Loucy (cell line): ENCODE data around the gene TJAP1.

Source experiments
- H2AFZ ChIP-seq: fragments of 200-600 bp; sonication (generic); 2 replicates; pipeline ENCODE4 v1.6.0; 2016; ENCODE audit warnings: antibody characterized with exemption, mild to moderate bottlenecking, low read length, moderate library complexity
- H3F3A ChIP-seq: fragments of 200-600 bp; 2 replicates; pipeline ENCODE4 v1.6.0; 2016; ENCODE audit warnings: antibody characterized with exemption, low read depth, mild to moderate bottlenecking
- H3K27me3 ChIP-seq: fragments of 200-600 bp; sonication (generic); 2 replicates; pipeline ENCODE4 v1.6.1; 2014; ENCODE audit warnings: low read length, mild to moderate bottlenecking; ENCODE audit not compliant: insufficient read depth, poor library complexity, severe bottlenecking
- H3K36me3 ChIP-seq: fragments of 200-600 bp; sonication (generic); 2 replicates; pipeline ENCODE4 v1.6.1; 2016; ENCODE audit warnings: low read length; ENCODE audit not compliant: insufficient read depth
- H3K4me1 ChIP-seq: fragments of 200-600 bp; sonication (generic); 2 replicates; pipeline ENCODE4 v1.5.1; 2014; ENCODE audit warnings: low read length, mild to moderate bottlenecking; ENCODE audit not compliant: insufficient read depth, poor library complexity, severe bottlenecking
- H3K4me2 ChIP-seq: fragments of 200-600 bp; sonication (generic); 2 replicates; pipeline ENCODE4 v1.6.0; 2014; ENCODE audit warnings: antibody characterized with exemption, low read length, low read depth, mild to moderate bottlenecking; ENCODE audit not compliant: poor library complexity, severe bottlenecking
- H3K4me3 ChIP-seq: fragments of 200-600 bp; sonication (generic); 2 replicates; pipeline ENCODE4 v1.5.1; 2014; ENCODE audit warnings: low read length, mild to moderate bottlenecking, mixed read lengths; ENCODE audit not compliant: poor library complexity, severe bottlenecking
- H3K79me2 ChIP-seq: fragments of 200-600 bp; sonication (generic); 2 replicates; pipeline ENCODE4 v1.6.1; 2014; ENCODE audit warnings: low read length; ENCODE audit not compliant: insufficient read depth
- H3K9ac ChIP-seq: fragments of 200-600 bp; sonication (generic); 2 replicates; pipeline ENCODE4 v1.6.0; 2014; ENCODE audit warnings: mild to moderate bottlenecking, low read depth, low read length, moderate library complexity; ENCODE audit not compliant: poor library complexity, severe bottlenecking
- H3K9me2 ChIP-seq: fragments of 200-600 bp; sonication (generic); replicated peaks from 2 replicates; pipeline ENCODE4 v1.6.1; 2016; ENCODE audit warnings: low read depth, low read length, mixed read lengths
- H3K9me3 ChIP-seq: fragments of 200-600 bp; sonication (generic); 2 replicates; pipeline ENCODE4 v1.6.1; 2014; ENCODE audit warnings: mild to moderate bottlenecking, antibody characterized with exemption, low read length, low read depth; ENCODE audit not compliant: insufficient read depth
- H4K20me1 ChIP-seq: fragments of 200-600 bp; sonication (generic); 2 replicates; pipeline ENCODE4 v1.6.0; 2014; ENCODE audit warnings: antibody characterized with exemption, low read length, mild to moderate bottlenecking; ENCODE audit not compliant: insufficient read depth, poor library complexity, severe bottlenecking
- EZH2phosphoT487 ChIP-seq: fragments of 200-600 bp; IDR thresholded peaks from 2 replicates; pipeline ENCODE4 v1.6.1; 2018; ENCODE audit warnings: antibody characterized with exemption, mild to moderate bottlenecking, moderate library complexity, borderline replicate concordance
- TF ChIP-seq, protein P1 (sequence below): fragments of 200-600 bp; sonication (generic); conservative IDR thresholded peaks from 2 replicates; pipeline ENCODE4 v1.5.1; 2014; ENCODE audit warnings: mild to moderate bottlenecking, antibody characterized with exemption, low read length

TJAP1 gene

DNA sequence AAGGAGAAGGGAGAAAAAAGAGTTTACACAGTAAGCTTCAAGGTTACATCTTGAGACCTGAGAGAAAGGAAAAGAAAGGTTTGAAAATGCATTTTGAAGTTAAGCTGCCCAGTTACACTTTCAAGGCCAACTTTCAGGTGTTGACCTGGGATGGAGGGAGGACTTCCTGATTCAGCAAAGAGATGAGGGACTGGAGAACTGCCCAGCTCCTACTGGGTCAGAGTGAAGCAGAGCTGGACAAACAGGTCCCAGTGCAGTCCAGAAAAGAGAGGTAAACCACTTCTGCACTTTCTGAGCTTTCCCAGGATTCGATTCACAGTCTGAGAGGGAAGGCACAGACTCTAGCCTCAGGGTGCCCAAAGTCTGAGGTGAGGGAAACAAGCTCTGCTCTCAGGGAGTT, 6.0 kb upstream of the TJAP1 start:
- H3K4me3 ChIP-seq: no peak overlapping the region
- H3K9me3 ChIP-seq: no peaks in the 10 kb centered on the region
- H4K20me1 ChIP-seq: no peaks in the 10 kb centered on the region
- no peak overlapping the region for H3K9ac ChIP-seq
- H2AFZ ChIP-seq: no peak overlapping the region
- H3F3A ChIP-seq: no peaks in the 10 kb centered on the region
- no peak for TF ChIP-seq EZH2phosphoT487
- TF ChIP-seq, protein P1, sequence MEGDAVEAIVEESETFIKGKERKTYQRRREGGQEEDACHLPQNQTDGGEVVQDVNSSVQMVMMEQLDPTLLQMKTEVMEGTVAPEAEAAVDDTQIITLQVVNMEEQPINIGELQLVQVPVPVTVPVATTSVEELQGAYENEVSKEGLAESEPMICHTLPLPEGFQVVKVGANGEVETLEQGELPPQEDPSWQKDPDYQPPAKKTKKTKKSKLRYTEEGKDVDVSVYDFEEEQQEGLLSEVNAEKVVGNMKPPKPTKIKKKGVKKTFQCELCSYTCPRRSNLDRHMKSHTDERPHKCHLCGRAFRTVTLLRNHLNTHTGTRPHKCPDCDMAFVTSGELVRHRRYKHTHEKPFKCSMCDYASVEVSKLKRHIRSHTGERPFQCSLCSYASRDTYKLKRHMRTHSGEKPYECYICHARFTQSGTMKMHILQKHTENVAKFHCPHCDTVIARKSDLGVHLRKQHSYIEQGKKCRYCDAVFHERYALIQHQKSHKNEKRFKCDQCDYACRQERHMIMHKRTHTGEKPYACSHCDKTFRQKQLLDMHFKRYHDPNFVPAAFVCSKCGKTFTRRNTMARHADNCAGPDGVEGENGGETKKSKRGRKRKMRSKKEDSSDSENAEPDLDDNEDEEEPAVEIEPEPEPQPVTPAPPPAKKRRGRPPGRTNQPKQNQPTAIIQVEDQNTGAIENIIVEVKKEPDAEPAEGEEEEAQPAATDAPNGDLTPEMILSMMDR: no peak
- no peak overlapping the region for H3K4me2 ChIP-seq
- no peaks in the 10 kb centered on the region for H3K36me3 ChIP-seq
- H3K4me1 ChIP-seq: no peaks in the 10 kb centered on the region
- no peaks in the 10 kb centered on the region for H3K79me2 ChIP-seq
- H3K9me2 ChIP-seq: no peaks in the 10 kb centered on the region
- H3K27me3 ChIP-seq: no peaks in the 10 kb centered on the region

DNA sequence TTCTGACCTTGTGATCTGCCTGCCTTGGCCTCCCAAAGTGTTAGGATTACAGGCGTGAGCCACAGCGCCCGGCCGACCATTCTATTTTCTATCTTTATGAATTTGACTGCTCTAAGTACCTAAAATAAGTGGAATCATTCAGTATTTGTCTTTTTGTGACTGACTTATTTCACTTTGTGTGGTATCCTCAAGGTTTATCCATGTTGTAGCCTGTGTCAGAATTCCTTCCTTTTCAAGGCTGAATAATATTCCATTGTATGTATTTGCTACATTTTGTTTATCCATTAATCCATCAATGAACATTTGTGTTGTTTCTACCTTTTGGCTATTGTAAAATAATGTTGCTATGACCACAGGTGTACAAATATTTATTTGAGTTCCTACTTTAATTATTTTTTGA, 4.9 kb upstream of the TJAP1 start:
- H3K79me2 ChIP-seq: peaks cover 1% of the 10 kb centered on the region
- H3F3A ChIP-seq: no peaks in the 10 kb centered on the region
- no peaks in the 10 kb centered on the region for H4K20me1 ChIP-seq
- no peak overlapping the region for H2AFZ ChIP-seq
- no peak overlapping the region for H3K4me3 ChIP-seq
- H3K9me3 ChIP-seq: no peaks in the 10 kb centered on the region
- no peak overlapping the region for H3K9ac ChIP-seq
- peaks cover 5% of the 10 kb centered on the region for H3K4me1 ChIP-seq
- H3K36me3 ChIP-seq: no peaks in the 10 kb centered on the region
- H3K27me3 ChIP-seq: no peaks in the 10 kb centered on the region
- TF ChIP-seq EZH2phosphoT487: no peak
- TF ChIP-seq, protein P1: no peak
- no peak overlapping the region for H3K4me2 ChIP-seq
- no peaks in the 10 kb centered on the region for H3K9me2 ChIP-seq

DNA sequence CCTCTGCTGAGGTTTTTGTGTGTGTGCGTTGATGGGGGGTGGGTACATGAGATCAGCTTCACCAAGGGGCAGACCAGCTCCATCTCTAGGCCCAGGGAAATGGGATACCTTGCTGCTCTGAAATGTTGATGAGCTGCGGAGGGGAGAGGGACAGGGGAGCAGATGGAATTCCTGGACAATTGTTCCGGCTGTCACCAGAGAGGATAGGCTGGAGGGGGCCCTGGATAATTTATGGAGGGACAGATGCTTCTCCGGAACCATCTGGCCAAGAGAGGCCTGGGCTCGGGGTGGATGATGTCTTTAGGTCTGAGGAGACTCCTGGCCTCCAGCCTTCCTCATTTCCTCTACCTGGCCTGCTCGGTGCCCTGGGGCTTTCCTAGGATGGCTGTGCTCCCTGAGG, 1.9 kb upstream of the TJAP1 start:
- Histone ChIP-seq H3K79me2 (peaks cover 26% of the 10 kb centered on the region), H3F3A (no peaks in the 10 kb centered on the region), H3K4me3 (no peak overlapping the region), H3K36me3 (no peaks in the 10 kb centered on the region), H3K9me2 (no peaks in the 10 kb centered on the region), H3K4me1 (peaks cover 24% of the 10 kb centered on the region), H3K9me3 (no peaks in the 10 kb centered on the region), H3K9ac (no peak overlapping the region), H4K20me1 (no peaks in the 10 kb centered on the region), H2AFZ (no peak overlapping the region), H3K4me2 (no peak overlapping the region), H3K27me3 (no peaks in the 10 kb centered on the region)
- TF ChIP-seq, protein P1: no peak
- TF ChIP-seq EZH2phosphoT487: no peak
